Measurements from ENCODE around the gene GPHA2. TPM values are rescaled to one million over a fixed set of nuclear protein-coding genes. Genes with fewer than 3 reads are reported as not detected.

GPHA2 gene
- polyA plus RNA-seq, 2 of the 4 experiments (the other 2 are of a cell fraction): not detected

DNA sequence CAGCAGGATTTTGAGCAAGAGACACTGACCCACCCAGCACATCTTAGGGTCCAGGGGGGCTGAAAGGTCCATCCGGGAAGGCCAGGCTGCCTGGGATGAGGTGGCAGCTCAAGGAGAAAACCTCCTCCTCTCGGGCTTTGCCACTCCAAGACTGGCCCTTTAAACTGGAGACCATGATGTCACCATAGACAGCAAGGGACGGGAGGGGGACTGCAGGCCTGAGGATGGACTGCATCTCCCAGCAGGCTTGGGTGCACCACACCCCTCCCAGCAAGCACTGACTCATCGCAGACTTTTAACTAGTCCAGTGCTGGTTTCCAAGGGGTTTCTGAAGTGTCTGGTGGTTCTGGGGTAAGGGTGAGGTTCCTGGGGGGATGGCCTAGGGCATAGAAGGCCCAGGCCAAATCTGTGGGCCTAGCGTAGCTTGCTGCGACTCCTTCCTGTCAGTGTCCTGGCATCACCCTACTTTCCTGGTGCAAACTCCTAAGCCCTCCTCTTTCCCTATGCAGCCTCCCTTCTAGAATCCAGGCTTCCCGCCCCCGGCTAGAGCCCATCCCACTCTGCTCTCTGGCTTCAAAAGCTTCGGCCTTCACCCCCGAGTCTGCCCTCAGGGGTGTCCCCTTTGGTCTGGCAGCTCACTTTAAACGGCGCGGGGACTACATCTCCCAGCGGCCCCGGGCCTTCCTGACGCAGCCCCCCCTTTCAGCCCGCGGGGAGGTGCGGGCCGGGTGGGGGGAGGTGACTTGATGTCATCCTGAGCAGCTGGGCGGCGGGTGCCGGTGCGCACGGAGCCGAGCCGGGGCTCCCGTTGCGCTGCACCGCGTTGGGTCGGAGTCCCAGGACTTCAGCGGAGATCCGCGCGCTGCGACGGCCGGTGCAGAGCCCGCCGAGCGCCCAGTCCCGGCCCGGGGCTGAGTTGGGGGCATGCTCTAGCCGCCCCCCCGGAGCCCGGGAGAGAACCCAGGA, 11.5 kb downstream of the GPHA2 start, which contains the start of gene PPP2R5B (continued):
- TF ChIP-seq, protein P1, sequence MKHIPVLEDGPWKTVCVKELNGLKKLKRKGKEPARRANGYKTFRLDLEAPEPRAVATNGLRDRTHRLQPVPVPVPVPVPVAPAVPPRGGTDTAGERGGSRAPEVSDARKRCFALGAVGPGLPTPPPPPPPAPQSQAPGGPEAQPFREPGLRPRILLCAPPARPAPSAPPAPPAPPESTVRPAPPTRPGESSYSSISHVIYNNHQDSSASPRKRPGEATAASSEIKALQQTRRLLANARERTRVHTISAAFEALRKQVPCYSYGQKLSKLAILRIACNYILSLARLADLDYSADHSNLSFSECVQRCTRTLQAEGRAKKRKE (CRISPR knock-in tag; IDR thresholded peaks at IDR 0.05; ENCODE audit: low read depth): no peak
- no peak for TF ChIP-seq RCOR1 (IDR thresholded peaks at IDR 0.05; ENCODE audit: low read depth, low read length)
- TF ChIP-seq, protein P2, sequence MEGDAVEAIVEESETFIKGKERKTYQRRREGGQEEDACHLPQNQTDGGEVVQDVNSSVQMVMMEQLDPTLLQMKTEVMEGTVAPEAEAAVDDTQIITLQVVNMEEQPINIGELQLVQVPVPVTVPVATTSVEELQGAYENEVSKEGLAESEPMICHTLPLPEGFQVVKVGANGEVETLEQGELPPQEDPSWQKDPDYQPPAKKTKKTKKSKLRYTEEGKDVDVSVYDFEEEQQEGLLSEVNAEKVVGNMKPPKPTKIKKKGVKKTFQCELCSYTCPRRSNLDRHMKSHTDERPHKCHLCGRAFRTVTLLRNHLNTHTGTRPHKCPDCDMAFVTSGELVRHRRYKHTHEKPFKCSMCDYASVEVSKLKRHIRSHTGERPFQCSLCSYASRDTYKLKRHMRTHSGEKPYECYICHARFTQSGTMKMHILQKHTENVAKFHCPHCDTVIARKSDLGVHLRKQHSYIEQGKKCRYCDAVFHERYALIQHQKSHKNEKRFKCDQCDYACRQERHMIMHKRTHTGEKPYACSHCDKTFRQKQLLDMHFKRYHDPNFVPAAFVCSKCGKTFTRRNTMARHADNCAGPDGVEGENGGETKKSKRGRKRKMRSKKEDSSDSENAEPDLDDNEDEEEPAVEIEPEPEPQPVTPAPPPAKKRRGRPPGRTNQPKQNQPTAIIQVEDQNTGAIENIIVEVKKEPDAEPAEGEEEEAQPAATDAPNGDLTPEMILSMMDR (IDR thresholded peaks at IDR 0.05): no peak
- TF ChIP-seq, protein P3, sequence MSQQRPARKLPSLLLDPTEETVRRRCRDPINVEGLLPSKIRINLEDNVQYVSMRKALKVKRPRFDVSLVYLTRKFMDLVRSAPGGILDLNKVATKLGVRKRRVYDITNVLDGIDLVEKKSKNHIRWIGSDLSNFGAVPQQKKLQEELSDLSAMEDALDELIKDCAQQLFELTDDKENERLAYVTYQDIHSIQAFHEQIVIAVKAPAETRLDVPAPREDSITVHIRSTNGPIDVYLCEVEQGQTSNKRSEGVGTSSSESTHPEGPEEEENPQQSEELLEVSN (IDR thresholded peaks at IDR 0.05; ENCODE audit: borderline replicate concordance, low read depth): no peak
- peak; percentile 22; the same call in 1 of the 2 replicates for TF ChIP-seq GATA3 (IDR thresholded peaks at IDR 0.05; ENCODE audit: borderline replicate concordance)
- no peak for TF ChIP-seq EHMT2 (IDR thresholded peaks at IDR 0.05; ENCODE audit: low read depth)
- TF ChIP-seq CHD4 (IDR thresholded peaks at IDR 0.05; ENCODE audit: borderline replicate concordance): no peak
- TF ChIP-seq, protein P4, sequence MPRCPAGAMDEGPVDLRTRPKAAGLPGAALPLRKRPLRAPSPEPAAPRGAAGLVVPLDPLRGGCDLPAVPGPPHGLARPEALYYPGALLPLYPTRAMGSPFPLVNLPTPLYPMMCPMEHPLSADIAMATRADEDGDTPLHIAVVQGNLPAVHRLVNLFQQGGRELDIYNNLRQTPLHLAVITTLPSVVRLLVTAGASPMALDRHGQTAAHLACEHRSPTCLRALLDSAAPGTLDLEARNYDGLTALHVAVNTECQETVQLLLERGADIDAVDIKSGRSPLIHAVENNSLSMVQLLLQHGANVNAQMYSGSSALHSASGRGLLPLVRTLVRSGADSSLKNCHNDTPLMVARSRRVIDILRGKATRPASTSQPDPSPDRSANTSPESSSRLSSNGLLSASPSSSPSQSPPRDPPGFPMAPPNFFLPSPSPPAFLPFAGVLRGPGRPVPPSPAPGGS (IDR thresholded peaks at IDR 0.05): no peak
- TF ChIP-seq HDAC2 (IDR thresholded peaks at IDR 0.05): 0 out of 2 replicates have a peak, but pooled peaks have one; percentile 29
- TF ChIP-seq, protein P5, sequence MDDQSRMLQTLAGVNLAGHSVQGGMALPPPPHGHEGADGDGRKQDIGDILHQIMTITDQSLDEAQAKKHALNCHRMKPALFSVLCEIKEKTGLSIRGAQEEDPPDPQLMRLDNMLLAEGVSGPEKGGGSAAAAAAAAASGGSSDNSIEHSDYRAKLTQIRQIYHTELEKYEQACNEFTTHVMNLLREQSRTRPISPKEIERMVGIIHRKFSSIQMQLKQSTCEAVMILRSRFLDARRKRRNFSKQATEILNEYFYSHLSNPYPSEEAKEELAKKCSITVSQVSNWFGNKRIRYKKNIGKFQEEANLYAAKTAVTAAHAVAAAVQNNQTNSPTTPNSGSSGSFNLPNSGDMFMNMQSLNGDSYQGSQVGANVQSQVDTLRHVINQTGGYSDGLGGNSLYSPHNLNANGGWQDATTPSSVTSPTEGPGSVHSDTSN (IDR thresholded peaks at IDR 0.05): peak; percentile 47; the same call in 1 of the 2 replicates
- TF ChIP-seq, protein P6, sequence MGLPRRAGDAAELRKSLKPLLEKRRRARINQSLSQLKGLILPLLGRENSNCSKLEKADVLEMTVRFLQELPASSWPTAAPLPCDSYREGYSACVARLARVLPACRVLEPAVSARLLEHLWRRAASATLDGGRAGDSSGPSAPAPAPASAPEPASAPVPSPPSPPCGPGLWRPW (IDR thresholded peaks at IDR 0.05): no peak
- TF ChIP-seq RNF2 (IDR thresholded peaks at IDR 0.05; ENCODE audit: borderline replicate concordance, low read depth): 0 out of 2 replicates have a peak, but pooled peaks have one; percentile 29
- no peak for TF ChIP-seq ZFP36 (IDR thresholded peaks at IDR 0.05; ENCODE audit: borderline replicate concordance, partially characterized antibody)
- peak; percentile 55 for TF ChIP-seq POLR2A (IDR thresholded peaks at IDR 0.05; ENCODE audit: low read length)
- TF ChIP-seq, protein P7, sequence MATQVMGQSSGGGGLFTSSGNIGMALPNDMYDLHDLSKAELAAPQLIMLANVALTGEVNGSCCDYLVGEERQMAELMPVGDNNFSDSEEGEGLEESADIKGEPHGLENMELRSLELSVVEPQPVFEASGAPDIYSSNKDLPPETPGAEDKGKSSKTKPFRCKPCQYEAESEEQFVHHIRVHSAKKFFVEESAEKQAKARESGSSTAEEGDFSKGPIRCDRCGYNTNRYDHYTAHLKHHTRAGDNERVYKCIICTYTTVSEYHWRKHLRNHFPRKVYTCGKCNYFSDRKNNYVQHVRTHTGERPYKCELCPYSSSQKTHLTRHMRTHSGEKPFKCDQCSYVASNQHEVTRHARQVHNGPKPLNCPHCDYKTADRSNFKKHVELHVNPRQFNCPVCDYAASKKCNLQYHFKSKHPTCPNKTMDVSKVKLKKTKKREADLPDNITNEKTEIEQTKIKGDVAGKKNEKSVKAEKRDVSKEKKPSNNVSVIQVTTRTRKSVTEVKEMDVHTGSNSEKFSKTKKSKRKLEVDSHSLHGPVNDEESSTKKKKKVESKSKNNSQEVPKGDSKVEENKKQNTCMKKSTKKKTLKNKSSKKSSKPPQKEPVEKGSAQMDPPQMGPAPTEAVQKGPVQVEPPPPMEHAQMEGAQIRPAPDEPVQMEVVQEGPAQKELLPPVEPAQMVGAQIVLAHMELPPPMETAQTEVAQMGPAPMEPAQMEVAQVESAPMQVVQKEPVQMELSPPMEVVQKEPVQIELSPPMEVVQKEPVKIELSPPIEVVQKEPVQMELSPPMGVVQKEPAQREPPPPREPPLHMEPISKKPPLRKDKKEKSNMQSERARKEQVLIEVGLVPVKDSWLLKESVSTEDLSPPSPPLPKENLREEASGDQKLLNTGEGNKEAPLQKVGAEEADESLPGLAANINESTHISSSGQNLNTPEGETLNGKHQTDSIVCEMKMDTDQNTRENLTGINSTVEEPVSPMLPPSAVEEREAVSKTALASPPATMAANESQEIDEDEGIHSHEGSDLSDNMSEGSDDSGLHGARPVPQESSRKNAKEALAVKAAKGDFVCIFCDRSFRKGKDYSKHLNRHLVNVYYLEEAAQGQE (IDR thresholded peaks at IDR 0.05): no peak
- no peak for TF ChIP-seq CBX8 (IDR thresholded peaks at IDR 0.05)
- no peak for TF ChIP-seq MAFK (IDR thresholded peaks at IDR 0.05; ENCODE audit: partially characterized antibody)
- no peak for TF ChIP-seq TP53 (CRISPR knock-in tag; IDR thresholded peaks at IDR 0.05)
- no peak for TF ChIP-seq ESRRA (IDR thresholded peaks at IDR 0.05; ENCODE audit: borderline replicate concordance, low read length)
